GM19395 (cell line): Measurements from ENCODE around the gene CMSS1.

Experiments
- ATAC-seq: cut with Tn5 transposase; IDR thresholded peaks from one replicate; pipeline ENCODE4 v1.9.1; 2021; ENCODE audit warnings: mild to moderate bottlenecking, moderate library complexity; ENCODE audit not compliant: unreplicated experiment

CMSS1 gene

GRCh38 chr3:99899603-99900002 is 81.9 kb downstream of the CMSS1 start:
- no peak for ATAC-seq

GRCh38 chr3:99900248-99900647 is 82.6 kb downstream of the CMSS1 start:
- ATAC-seq: no peak

GRCh38 chr3:99901200-99901926 is 83.7 kb downstream of the CMSS1 start:
- ATAC-seq: no peak

- no peak for ATAC-seq
These were observed 84.4 kb downstream of the CMSS1 start for GRCh38 chr3:99902091-99902490.

- no peak for ATAC-seq
These were observed 86.2 kb downstream of the CMSS1 start for GRCh38 chr3:99903869-99904268.

GRCh38 chr3:99907959-99908544 is 90.4 kb downstream of the CMSS1 start:
- ATAC-seq: no peak

GRCh38 chr3:99909714-99910495 is 92.2 kb downstream of the CMSS1 start:
- no peak for ATAC-seq

- no peak for ATAC-seq
These were observed 93.2 kb downstream of the CMSS1 start for GRCh38 chr3:99910752-99911290.

GRCh38 chr3:99911433-99911832 is 93.8 kb downstream of the CMSS1 start:
- ATAC-seq: no peak

- no peak for ATAC-seq
These were observed 98.3 kb downstream of the CMSS1 start for GRCh38 chr3:99915906-99916432.

- no peak for ATAC-seq
These were observed 101.1 kb downstream of the CMSS1 start for GRCh38 chr3:99918715-99919114.

GRCh38 chr3:99919694-99920093 is 102.0 kb downstream of the CMSS1 start:
- ATAC-seq: no peak

- ATAC-seq: no peak
These were observed 103.1 kb downstream of the CMSS1 start for GRCh38 chr3:99920481-99921376.

- ATAC-seq: no peak
These were observed 103.7 kb downstream of the CMSS1 start for GRCh38 chr3:99921377-99921695.

- no peak for ATAC-seq
These were observed 104.3 kb downstream of the CMSS1 start for GRCh38 chr3:99921986-99922385.

- ATAC-seq: no peak
These were observed 106.2 kb downstream of the CMSS1 start for GRCh38 chr3:99923873-99924272.

- ATAC-seq: no peak
These were observed 108.0 kb downstream of the CMSS1 start for GRCh38 chr3:99925584-99926230.

GRCh38 chr3:99927671-99928457 is 110.2 kb downstream of the CMSS1 start:
- no peak for ATAC-seq
